ENCODE measurements around the gene CR2. TPM values are rescaled to one million over a fixed set of nuclear protein-coding genes. Genes with fewer than 3 reads are reported as not detected.

The CR2 gene
- total and polyA plus RNA-seq, 4 donors, result 0.05 to 0.36 (median 0.14) TPM; not detected in 1

- 92% methylated on average over 3 of the region's 3 CpGs for WGBS
- H3K27ac ChIP-seq (ENCODE audit: low read depth in 1 of 2, low read length in 2 of 2), result no peak overlapping the region
- peaks cover 0 to 5% (median 0%) of the 10 kb centered on the region in 4 donors for H3K27me3 ChIP-seq (ENCODE audit: control insufficient read depth in 4 of 4, insufficient read depth in 4 of 4, low read length in 3 of 4)
- TF ChIP-seq GABPA (IDR thresholded peaks at IDR 0.05 in 1 of 2, conservative IDR thresholded peaks at IDR 0.05 in 1 of 2) (no peak), MAX (IDR thresholded peaks at IDR 0.05) (no peak), FOXA1 (IDR thresholded peaks at IDR 0.05) (no peak), FOXA2 (IDR thresholded peaks at IDR 0.05) (no peak), NR2F2 (IDR thresholded peaks at IDR 0.05) (no peak), JUND (IDR thresholded peaks at IDR 0.05) (no peak), YY1 (IDR thresholded peaks at IDR 0.05) (no peak), SP1 (IDR thresholded peaks at IDR 0.05) (no peak)
- no peaks in the 10 kb centered on the region for H3K9me3 ChIP-seq (ENCODE audit: control insufficient read depth in 4 of 4, low read length in 3 of 4)
- H3K4me1 ChIP-seq (ENCODE audit: control insufficient read depth in 4 of 4, insufficient read depth in 4 of 4, low read length in 3 of 4), result no peaks in the 10 kb centered on the region
- DNase-seq (ENCODE audit: low spot score), result no peak
- no peak overlapping the region for H3K4me3 ChIP-seq (ENCODE audit: low read depth in 1 of 3, low read length in 3 of 3)
- H3K36me3 ChIP-seq (ENCODE audit: control insufficient read depth in 4 of 4, insufficient read depth in 3 of 4, low read depth in 1 of 4, low read length in 3 of 4), result no peaks in the 10 kb centered on the region
- no peak overlapping the region for H3K9ac ChIP-seq (ENCODE audit: low read depth in 1 of 2, low read length in 2 of 2)
Measured at GRCh38 chr1:207503950-207504349, 49.8 kb downstream of the CR2 start.

- no peaks in the 10 kb centered on the region for H3K4me1 ChIP-seq (ENCODE audit: control insufficient read depth in 4 of 4, insufficient read depth in 4 of 4, low read length in 3 of 4)
- H3K27ac ChIP-seq (ENCODE audit: low read depth in 1 of 2, low read length in 2 of 2), result no peak overlapping the region
- TF ChIP-seq RXRA (IDR thresholded peaks at IDR 0.05) (no peak), FOXA2 (IDR thresholded peaks at IDR 0.05) (no peak), RAD21 (IDR thresholded peaks at IDR 0.05) (no peak), YY1 (IDR thresholded peaks at IDR 0.05) (no peak), FOXA1 (IDR thresholded peaks at IDR 0.05) (no peak), CTCF (IDR thresholded peaks at IDR 0.05; ENCODE audit: low read depth, low read length, missing input control) (no peak), TAF1 (conservative IDR thresholded peaks at IDR 0.05) (no peak), EGR1 (IDR thresholded peaks at IDR 0.05; ENCODE audit: low read depth in 2 of 2) (no peak), GABPA (IDR thresholded peaks at IDR 0.05 in 1 of 2, conservative IDR thresholded peaks at IDR 0.05 in 1 of 2) (no peak), MAX (IDR thresholded peaks at IDR 0.05) (no peak), REST (IDR thresholded peaks at IDR 0.05) (no peak)
- no peaks in the 10 kb centered on the region for H3K36me3 ChIP-seq (ENCODE audit: control insufficient read depth in 4 of 4, insufficient read depth in 3 of 4, low read depth in 1 of 4, low read length in 3 of 4)
- no peak overlapping the region for H3K9ac ChIP-seq (ENCODE audit: low read depth in 1 of 2, low read length in 2 of 2)
- H3K9me3 ChIP-seq (ENCODE audit: control insufficient read depth in 4 of 4, low read length in 3 of 4), result no peaks in the 10 kb centered on the region
- no peak overlapping the region for H3K4me3 ChIP-seq (ENCODE audit: low read depth in 1 of 3, low read length in 3 of 3)
- peaks cover 0 to 5% (median 0%) of the 10 kb centered on the region in 4 donors for H3K27me3 ChIP-seq (ENCODE audit: control insufficient read depth in 4 of 4, insufficient read depth in 4 of 4, low read length in 3 of 4)
- no peak for DNase-seq (ENCODE audit: low spot score)
Measured at GRCh38 chr1:207504438-207504837, 50.3 kb downstream of the CR2 start.

All from liver (tissue), 9 donors.